Liver (tissue), 9 donors: Measurements from ENCODE around the gene SORCS2. TPM values are rescaled to one million over a fixed set of nuclear protein-coding genes. Genes with fewer than 3 reads are reported as not detected.

Experiments used
- DNase-seq: peaks from one replicate; pipeline ENCODE4 v3.0.0-alpha.2; 2017; ENCODE audit warnings: low spot score
- H3K27ac ChIP-seq, 2 donors: one replicate each; pipeline ENCODE4 v1.7.0; 2013; ENCODE audit warnings: inconsistent platforms in 2 of 2, low read length in 2 of 2, control low read depth in 1 of 2, low read depth in 1 of 2, mild to moderate bottlenecking in 1 of 2
- H3K27me3 ChIP-seq, 4 donors: one replicate each; pipeline versions ENCODE4 v1.6.1 to v1.7.0; 2013; ENCODE audit warnings: low read length in 3 of 4, inconsistent platforms in 1 of 4, mild to moderate bottlenecking in 1 of 4, moderate library complexity in 1 of 4; ENCODE audit not compliant: control insufficient read depth in 4 of 4, insufficient read depth in 4 of 4
- H3K36me3 ChIP-seq, 4 donors: one replicate each; pipeline versions ENCODE4 v1.6.1 to v1.7.0; 2013; ENCODE audit warnings: low read length in 3 of 4, mild to moderate bottlenecking in 3 of 4, low read depth in 1 of 4, moderate library complexity in 1 of 4; ENCODE audit not compliant: control insufficient read depth in 4 of 4, insufficient read depth in 3 of 4
- H3K4me1 ChIP-seq, 4 donors: one replicate each; pipeline versions ENCODE4 v1.6.1 to v1.7.0; 2013; ENCODE audit warnings: low read length in 3 of 4, mild to moderate bottlenecking in 3 of 4, moderate library complexity in 1 of 4; ENCODE audit not compliant: control insufficient read depth in 4 of 4, insufficient read depth in 4 of 4
- H3K4me3 ChIP-seq, 3 donors: one replicate each; pipeline versions ENCODE4 v1.6.1 to v1.7.0; 2013; ENCODE audit warnings: low read length in 3 of 3, control low read depth in 1 of 3, low read depth in 1 of 3, mild to moderate bottlenecking in 1 of 3
- H3K9ac ChIP-seq, 2 donors: one replicate each; pipeline ENCODE4 v1.7.0; 2013; ENCODE audit warnings: low read length in 2 of 2, mild to moderate bottlenecking in 2 of 2, moderate library complexity in 2 of 2, control low read depth in 1 of 2, low read depth in 1 of 2
- H3K9me3 ChIP-seq, 4 donors: one replicate each; pipeline versions ENCODE4 v1.6.1 to v1.7.0; 2013; ENCODE audit warnings: low read length in 3 of 4; ENCODE audit not compliant: control insufficient read depth in 4 of 4
- EGR1 ChIP-seq, 2 donors: IDR thresholded peaks; 2 replicates each; pipeline ENCODE4 v1.6.1; 2016 to 2018; ENCODE audit warnings: antibody characterized with exemption in 2 of 2, low read depth in 2 of 2
- FOXA1 ChIP-seq: IDR thresholded peaks from 2 replicates; pipeline ENCODE4 v1.6.1; 2016; ENCODE audit warnings: antibody characterized with exemption
- FOXA2 ChIP-seq: IDR thresholded peaks from 2 replicates; pipeline ENCODE4 v1.6.1; 2016; ENCODE audit warnings: antibody characterized with exemption
- GABPA ChIP-seq, 2 donors: IDR thresholded peaks in 1 of 2; conservative IDR thresholded peaks in 1 of 2; 2 replicates each; pipeline ENCODE4 v1.6.1; 2016; ENCODE audit warnings: antibody characterized with exemption in 2 of 2, mild to moderate bottlenecking in 1 of 2, moderate library complexity in 1 of 2
- HNF4A ChIP-seq, 2 donors: conservative IDR thresholded peaks; 2 replicates each; pipeline ENCODE4 v1.6.1; 2016; ENCODE audit warnings: antibody characterized with exemption in 2 of 2, mild to moderate bottlenecking in 2 of 2
- HNF4G ChIP-seq: IDR thresholded peaks from 2 replicates; pipeline ENCODE4 v1.6.1; 2016; ENCODE audit warnings: antibody characterized with exemption
- JUND ChIP-seq, 2 donors: IDR thresholded peaks; 2 replicates each; pipeline ENCODE4 v1.6.1; 2016; ENCODE audit warnings: antibody characterized with exemption in 2 of 2
- NR2F2 ChIP-seq: IDR thresholded peaks from 2 replicates; pipeline ENCODE4 v1.6.1; 2016; ENCODE audit warnings: antibody characterized with exemption
- RAD21 ChIP-seq, 2 donors: IDR thresholded peaks; 2 replicates each; pipeline ENCODE4 v1.6.1; 2016; ENCODE audit warnings: antibody characterized with exemption in 2 of 2, mild to moderate bottlenecking in 2 of 2
- SP1 ChIP-seq: IDR thresholded peaks from 2 replicates; pipeline ENCODE4 v1.6.1; 2018; ENCODE audit warnings: antibody characterized with exemption, mild to moderate bottlenecking
- TAF1 ChIP-seq: conservative IDR thresholded peaks from 2 replicates; pipeline ENCODE4 v1.6.1; 2016; ENCODE audit warnings: antibody characterized with exemption, mild to moderate bottlenecking
- YY1 ChIP-seq: IDR thresholded peaks from 2 replicates; pipeline ENCODE4 v1.6.1; 2016; ENCODE audit warnings: antibody characterized with exemption, mild to moderate bottlenecking
- WGBS: extraction: QIAGEN DNeasy Blood & Tissue Kit; methylation state at CpG from one replicate; pipeline ENCODE4 v1.1.7; 2013; 5-methylcytosine and 5-hydroxymethylcytosine counted together
- polyA plus RNA-seq, 2 donors: library from polyadenylated mRNA; stranded (reverse) in 1 of 2; unstranded in 1 of 2; fragments of 200-250 nt in 1 of 2; fragments of >200 nt in 1 of 2; fragmentation: Nextera tagmentation in 1 of 2; extraction: Ambion mirVana in 1 of 2; gene quantifications; one replicate each; pipeline versions ENCODE4 v1.2.1 to v1.2.3, GENCODE V29; 2013 to 2015
- total RNA-seq, 2 donors: library from RNA; depleted of rRNA; stranded (reverse); fragments of >200 nt; gene quantifications; one replicate each; pipeline ENCODE4 v1.2.3, GENCODE V29; 2014
- TF ChIP-seq, protein P1 (sequence below): IDR thresholded peaks from 2 replicates; pipeline ENCODE4 v1.6.1; 2016; ENCODE audit warnings: antibody characterized with exemption, mild to moderate bottlenecking
- TF ChIP-seq, protein P2 (sequence below): IDR thresholded peaks from 2 replicates; pipeline ENCODE4 v1.6.1; 2016; ENCODE audit warnings: antibody characterized with exemption
- TF ChIP-seq, protein P3 (sequence below): IDR thresholded peaks from 2 replicates; pipeline ENCODE4 v1.6.1; 2016; ENCODE audit warnings: antibody characterized with exemption
- TF ChIP-seq, protein P4 (sequence below): fragments of 150-350 bp; IDR thresholded peaks from 2 replicates; pipeline ENCODE4 v1.5.1; 2017; ENCODE audit warnings: improper control_type of control experiment, low read depth, low read length; ENCODE audit not compliant: missing input control
- TF ChIP-seq, protein P5 (sequence below): IDR thresholded peaks from 2 replicates; pipeline ENCODE4 v1.6.1; 2016; ENCODE audit warnings: antibody characterized with exemption
- donor health status: healthy.
- donor health status: healthy.
- donor health status: healthy.
- donor health status: healthy.
- donor health status: healthy.

SORCS2 gene
- total and polyA plus RNA-seq, 4 donors = 0.10 to 1.4 (median 0.92) TPM

DNA sequence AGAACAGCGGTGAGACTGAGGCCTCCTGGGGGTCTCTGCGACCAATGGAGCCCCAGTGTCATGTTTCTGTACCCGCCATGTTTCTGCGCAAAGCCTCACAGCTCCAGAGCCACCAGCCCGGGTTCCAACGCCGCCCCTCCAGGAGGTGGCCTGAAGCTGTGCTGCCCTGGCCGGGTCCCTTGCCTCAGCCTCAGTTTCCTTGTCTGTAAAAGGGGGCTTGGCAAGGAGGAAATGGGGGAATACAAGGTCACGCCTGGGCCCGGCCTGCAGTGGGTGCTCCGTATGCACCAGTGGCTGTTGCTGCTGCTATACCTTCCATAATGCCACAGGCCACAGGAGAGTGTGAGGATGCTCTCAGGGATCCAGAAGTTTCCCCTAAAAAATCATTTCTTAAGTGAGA lies 517.8 kb downstream of the SORCS2 start:
- Histone ChIP-seq H3K4me3 (no peak overlapping the region), H3K36me3 (no peaks in the 10 kb centered on the region), H3K9ac (no peak overlapping the region), H3K27ac (no peak overlapping the region), H3K4me1 (no peaks in the 10 kb centered on the region), H3K27me3 (no peaks in the 10 kb centered on the region), H3K9me3 (peaks cover 0 to 5% (median 2%) of the 10 kb centered on the region in 4 donors)
- 92% methylated on average over 11 of the region's 11 CpGs for WGBS
- no peak for DNase-seq
- TF ChIP-seq, protein P1, sequence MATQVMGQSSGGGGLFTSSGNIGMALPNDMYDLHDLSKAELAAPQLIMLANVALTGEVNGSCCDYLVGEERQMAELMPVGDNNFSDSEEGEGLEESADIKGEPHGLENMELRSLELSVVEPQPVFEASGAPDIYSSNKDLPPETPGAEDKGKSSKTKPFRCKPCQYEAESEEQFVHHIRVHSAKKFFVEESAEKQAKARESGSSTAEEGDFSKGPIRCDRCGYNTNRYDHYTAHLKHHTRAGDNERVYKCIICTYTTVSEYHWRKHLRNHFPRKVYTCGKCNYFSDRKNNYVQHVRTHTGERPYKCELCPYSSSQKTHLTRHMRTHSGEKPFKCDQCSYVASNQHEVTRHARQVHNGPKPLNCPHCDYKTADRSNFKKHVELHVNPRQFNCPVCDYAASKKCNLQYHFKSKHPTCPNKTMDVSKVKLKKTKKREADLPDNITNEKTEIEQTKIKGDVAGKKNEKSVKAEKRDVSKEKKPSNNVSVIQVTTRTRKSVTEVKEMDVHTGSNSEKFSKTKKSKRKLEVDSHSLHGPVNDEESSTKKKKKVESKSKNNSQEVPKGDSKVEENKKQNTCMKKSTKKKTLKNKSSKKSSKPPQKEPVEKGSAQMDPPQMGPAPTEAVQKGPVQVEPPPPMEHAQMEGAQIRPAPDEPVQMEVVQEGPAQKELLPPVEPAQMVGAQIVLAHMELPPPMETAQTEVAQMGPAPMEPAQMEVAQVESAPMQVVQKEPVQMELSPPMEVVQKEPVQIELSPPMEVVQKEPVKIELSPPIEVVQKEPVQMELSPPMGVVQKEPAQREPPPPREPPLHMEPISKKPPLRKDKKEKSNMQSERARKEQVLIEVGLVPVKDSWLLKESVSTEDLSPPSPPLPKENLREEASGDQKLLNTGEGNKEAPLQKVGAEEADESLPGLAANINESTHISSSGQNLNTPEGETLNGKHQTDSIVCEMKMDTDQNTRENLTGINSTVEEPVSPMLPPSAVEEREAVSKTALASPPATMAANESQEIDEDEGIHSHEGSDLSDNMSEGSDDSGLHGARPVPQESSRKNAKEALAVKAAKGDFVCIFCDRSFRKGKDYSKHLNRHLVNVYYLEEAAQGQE = no peak
- TF ChIP-seq HNF4A (conservative IDR thresholded peaks at IDR 0.05) (no peak), SP1 (no peak), JUND (IDR thresholded peaks at IDR 0.05) (no peak), GABPA (IDR thresholded peaks at IDR 0.05 in 1 of 2, conservative IDR thresholded peaks at IDR 0.05 in 1 of 2) (no peak), TAF1 (no peak), NR2F2 (no peak), RAD21 (IDR thresholded peaks at IDR 0.05) (no peak)
- TF ChIP-seq, protein P2, sequence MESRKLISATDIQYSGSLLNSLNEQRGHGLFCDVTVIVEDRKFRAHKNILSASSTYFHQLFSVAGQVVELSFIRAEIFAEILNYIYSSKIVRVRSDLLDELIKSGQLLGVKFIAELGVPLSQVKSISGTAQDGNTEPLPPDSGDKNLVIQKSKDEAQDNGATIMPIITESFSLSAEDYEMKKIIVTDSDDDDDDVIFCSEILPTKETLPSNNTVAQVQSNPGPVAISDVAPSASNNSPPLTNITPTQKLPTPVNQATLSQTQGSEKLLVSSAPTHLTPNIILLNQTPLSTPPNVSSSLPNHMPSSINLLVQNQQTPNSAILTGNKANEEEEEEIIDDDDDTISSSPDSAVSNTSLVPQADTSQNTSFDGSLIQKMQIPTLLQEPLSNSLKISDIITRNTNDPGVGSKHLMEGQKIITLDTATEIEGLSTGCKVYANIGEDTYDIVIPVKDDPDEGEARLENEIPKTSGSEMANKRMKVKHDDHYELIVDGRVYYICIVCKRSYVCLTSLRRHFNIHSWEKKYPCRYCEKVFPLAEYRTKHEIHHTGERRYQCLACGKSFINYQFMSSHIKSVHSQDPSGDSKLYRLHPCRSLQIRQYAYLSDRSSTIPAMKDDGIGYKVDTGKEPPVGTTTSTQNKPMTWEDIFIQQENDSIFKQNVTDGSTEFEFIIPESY = no peak

DNA sequence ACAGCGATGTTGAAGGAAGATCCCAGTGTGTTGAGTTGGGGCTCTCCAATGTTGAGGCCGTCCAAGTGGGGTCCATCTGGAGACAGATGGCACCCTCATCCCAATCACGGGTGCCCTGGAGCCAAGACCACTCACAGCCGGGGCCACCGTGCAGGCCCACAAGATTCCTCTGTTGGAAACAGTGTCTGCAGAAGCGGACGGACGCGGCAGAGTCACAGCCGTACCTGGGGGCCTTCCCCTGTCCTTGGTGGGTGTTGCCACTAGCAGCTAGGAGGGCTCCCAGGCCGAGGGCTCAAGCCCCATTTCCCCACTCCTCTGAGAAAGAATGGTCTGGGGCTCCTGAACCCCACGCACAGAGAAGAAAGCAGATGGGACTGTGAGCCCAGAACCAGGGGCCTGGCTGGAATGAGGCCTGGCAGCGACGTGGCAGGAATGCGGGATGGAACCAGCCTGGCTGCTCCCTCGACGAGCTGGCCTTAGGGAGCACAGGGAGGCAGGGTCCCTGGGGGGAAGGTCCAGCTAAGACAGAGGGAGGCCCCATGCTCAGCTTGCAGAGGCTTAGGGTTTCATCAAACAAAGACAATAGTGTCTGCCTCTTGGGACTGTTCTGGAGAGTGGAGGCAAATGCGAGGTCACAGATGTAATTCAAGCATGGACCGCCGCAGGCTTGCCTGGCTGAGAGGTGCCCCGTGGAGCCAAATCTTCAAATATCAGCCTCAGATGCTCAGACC lies 518.4 kb downstream of the SORCS2 start:
- Histone ChIP-seq H3K27ac (no peak overlapping the region), H3K9me3 (peaks cover 0 to 5% (median 2%) of the 10 kb centered on the region in 4 donors), H3K4me3 (no peak overlapping the region), H3K9ac (no peak overlapping the region), H3K4me1 (no peaks in the 10 kb centered on the region), H3K36me3 (no peaks in the 10 kb centered on the region), H3K27me3 (no peaks in the 10 kb centered on the region)
- no peak for DNase-seq
- WGBS = 96% methylated on average over 21 of the region's 21 CpGs
- TF ChIP-seq, protein P3, sequence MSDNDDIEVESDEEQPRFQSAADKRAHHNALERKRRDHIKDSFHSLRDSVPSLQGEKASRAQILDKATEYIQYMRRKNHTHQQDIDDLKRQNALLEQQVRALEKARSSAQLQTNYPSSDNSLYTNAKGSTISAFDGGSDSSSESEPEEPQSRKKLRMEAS = no peak
- TF ChIP-seq, protein P2 = no peak
- TF ChIP-seq FOXA1 = no peak
- TF ChIP-seq SP1 = no peak
- TF ChIP-seq, protein P4, sequence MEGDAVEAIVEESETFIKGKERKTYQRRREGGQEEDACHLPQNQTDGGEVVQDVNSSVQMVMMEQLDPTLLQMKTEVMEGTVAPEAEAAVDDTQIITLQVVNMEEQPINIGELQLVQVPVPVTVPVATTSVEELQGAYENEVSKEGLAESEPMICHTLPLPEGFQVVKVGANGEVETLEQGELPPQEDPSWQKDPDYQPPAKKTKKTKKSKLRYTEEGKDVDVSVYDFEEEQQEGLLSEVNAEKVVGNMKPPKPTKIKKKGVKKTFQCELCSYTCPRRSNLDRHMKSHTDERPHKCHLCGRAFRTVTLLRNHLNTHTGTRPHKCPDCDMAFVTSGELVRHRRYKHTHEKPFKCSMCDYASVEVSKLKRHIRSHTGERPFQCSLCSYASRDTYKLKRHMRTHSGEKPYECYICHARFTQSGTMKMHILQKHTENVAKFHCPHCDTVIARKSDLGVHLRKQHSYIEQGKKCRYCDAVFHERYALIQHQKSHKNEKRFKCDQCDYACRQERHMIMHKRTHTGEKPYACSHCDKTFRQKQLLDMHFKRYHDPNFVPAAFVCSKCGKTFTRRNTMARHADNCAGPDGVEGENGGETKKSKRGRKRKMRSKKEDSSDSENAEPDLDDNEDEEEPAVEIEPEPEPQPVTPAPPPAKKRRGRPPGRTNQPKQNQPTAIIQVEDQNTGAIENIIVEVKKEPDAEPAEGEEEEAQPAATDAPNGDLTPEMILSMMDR = no peak
- no peak for TF ChIP-seq HNF4A (conservative IDR thresholded peaks at IDR 0.05)
- no peak for TF ChIP-seq FOXA2
- no peak for TF ChIP-seq TAF1
- TF ChIP-seq NR2F2 = no peak
- TF ChIP-seq, protein P5, sequence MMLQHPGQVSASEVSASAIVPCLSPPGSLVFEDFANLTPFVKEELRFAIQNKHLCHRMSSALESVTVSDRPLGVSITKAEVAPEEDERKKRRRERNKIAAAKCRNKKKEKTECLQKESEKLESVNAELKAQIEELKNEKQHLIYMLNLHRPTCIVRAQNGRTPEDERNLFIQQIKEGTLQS = no peak
- TF ChIP-seq GABPA (IDR thresholded peaks at IDR 0.05 in 1 of 2, conservative IDR thresholded peaks at IDR 0.05 in 1 of 2) = no peak
- no peak for TF ChIP-seq HNF4G
- TF ChIP-seq EGR1 (IDR thresholded peaks at IDR 0.05; ENCODE audit: low read depth in 2 of 2) = no peak
- TF ChIP-seq RAD21 (IDR thresholded peaks at IDR 0.05) = no peak
- TF ChIP-seq YY1 = no peak
- TF ChIP-seq, protein P1 = no peak
- no peak for TF ChIP-seq JUND (IDR thresholded peaks at IDR 0.05)
